NCI-H146 treated with DMSO at 0.1 percent for 48 hours (cell line): ENCODE measurements around the gene SEMA3E.
"Not testable (repeated sequence)": the region's sequence is repeated elsewhere in the genome, so short reads cannot be mapped to it uniquely, and the experiment has no call there.

Source experiments
- DNase-seq: peaks from one replicate; lab custom pipeline; 2025; ENCODE audit not compliant: unreplicated experiment; lab: John Stamatoyannopoulos, UW

SEMA3E gene

GRCh38 chr7:83648464-83649241 is at the start of gene SEMA3E:
Gene SEMA3E (minus strand): TSS chr7:83649139.
- DNase-seq: no peak

- no peak for DNase-seq
Observed at GRCh38 chr7:83697804-83698530, 49.0 kb upstream of the SEMA3E start.

- no peak for DNase-seq
Observed at GRCh38 chr7:83696101-83696500, 47.2 kb upstream of the SEMA3E start.

- no peak for DNase-seq
Observed at GRCh38 chr7:83695128-83695960, 46.4 kb upstream of the SEMA3E start.

GRCh38 chr7:83693256-83693655 is 44.3 kb upstream of the SEMA3E start:
- DNase-seq: no peak

- no peak for DNase-seq
Observed at GRCh38 chr7:83691095-83691494, 42.2 kb upstream of the SEMA3E start.

- no peak for DNase-seq
Observed at GRCh38 chr7:83689855-83690254, 40.9 kb upstream of the SEMA3E start.

GRCh38 chr7:83686416-83686815 is 37.5 kb upstream of the SEMA3E start:
- DNase-seq: no peak

GRCh38 chr7:83684928-83685327 is 36.0 kb upstream of the SEMA3E start:
- DNase-seq: no peak

- no peak for DNase-seq
Observed at GRCh38 chr7:83681200-83681778, 32.4 kb upstream of the SEMA3E start.

GRCh38 chr7:83677180-83677866 is 28.4 kb upstream of the SEMA3E start:
- DNase-seq: peak; percentile 52

- DNase-seq: not testable (repeated sequence)
Observed at GRCh38 chr7:83673291-83673690, 24.4 kb upstream of the SEMA3E start.

- no peak for DNase-seq
Observed at GRCh38 chr7:83672157-83672556, 23.2 kb upstream of the SEMA3E start.

- no peak for DNase-seq
Observed at GRCh38 chr7:83663131-83663530, 14.2 kb upstream of the SEMA3E start.

- no peak for DNase-seq
Observed at GRCh38 chr7:83658126-83658525, 9.2 kb upstream of the SEMA3E start.

GRCh38 chr7:83655951-83656556 is 7.1 kb upstream of the SEMA3E start:
- DNase-seq: no peak

GRCh38 chr7:83652481-83652880 is 3.5 kb upstream of the SEMA3E start:
- no peak for DNase-seq

GRCh38 chr7:83649701-83650100 is 762 bp upstream of the SEMA3E start:
- DNase-seq: no peak

GRCh38 chr7:83646027-83646426 is 2.9 kb downstream of the SEMA3E start:
- no peak for DNase-seq

- no peak for DNase-seq
Observed at GRCh38 chr7:83643739-83644138, 5.2 kb downstream of the SEMA3E start.
